Activated T-helper 1 cell treated with anti-CD3 and anti-CD28 coated beads, Interleukin-12 subunit alpha, Interleukin-12 subunit beta, Interleukin-2, Interleukin-4 antibody, amounts not matched to agents 30 ng/mL and 10 ng/mL and 1 ng/mL, durations not matched to agents 14 hours and 24 hours and 36 hours (primary cell): ENCODE results near the gene N4BP3. TPM values are rescaled to one million over a fixed set of nuclear protein-coding genes. Genes with fewer than 3 reads are reported as not detected.
"Not testable (repeated sequence)": the region's sequence is repeated elsewhere in the genome, so short reads cannot be mapped to it uniquely, and the experiment has no call there.

Experiments used
- DNase-seq: peaks from one replicate; pipeline ENCODE4 v3.0.0; 2021; ENCODE audit warnings: low spot score
- H3K27ac Mint-ChIP-seq: one replicate; pipeline ENCODE4 v1.8.0; 2021; ENCODE audit warnings: mild to moderate bottlenecking, mixed read lengths
- H3K27me3 Mint-ChIP-seq: one replicate; pipeline ENCODE4 v1.8.0; 2022; ENCODE audit warnings: mild to moderate bottlenecking, moderate library complexity, mixed read lengths; ENCODE audit not compliant: insufficient read depth
- H3K36me3 Mint-ChIP-seq: one replicate; pipeline ENCODE4 v1.8.0; 2021; ENCODE audit warnings: low read depth, mixed read lengths
- H3K4me1 Mint-ChIP-seq: one replicate; pipeline ENCODE4 v1.8.0; 2021; ENCODE audit warnings: low read depth, mixed read lengths
- H3K4me3 Mint-ChIP-seq: one replicate; pipeline ENCODE4 v1.8.0; 2021; ENCODE audit warnings: mild to moderate bottlenecking, moderate library complexity, mixed read lengths
- H3K9me3 Mint-ChIP-seq: one replicate; pipeline ENCODE4 v1.8.0; 2021; ENCODE audit warnings: mixed read lengths
- intact Hi-C: fragments of 100-400 bp; cut with micrococcal nuclease; formaldehyde crosslinking; loops from one replicate; pipeline ENCODE4 v1.15.1; 2024
- total RNA-seq: library from RNA; stranded (reverse); gene quantifications from 2 replicates; pipeline ENCODE4 v1.2.3, GENCODE V29; 2022

N4BP3 gene
- total RNA-seq, 1 donor from 2014 or later = 1.8 TPM

- H3K27ac Mint-ChIP-seq = no peak overlapping the region
- no peaks in the 10 kb centered on the region for H3K9me3 Mint-ChIP-seq
- H3K27me3 Mint-ChIP-seq = peaks cover 15% of the 10 kb centered on the region
- DNase-seq = no peak
- no peak overlapping the region for H3K4me3 Mint-ChIP-seq
- intact Hi-C loops = no loop called here
- H3K36me3 Mint-ChIP-seq = no peaks in the 10 kb centered on the region
- peaks cover 5% of the 10 kb centered on the region for H3K4me1 Mint-ChIP-seq
These were observed 32.5 kb upstream of the N4BP3 start for GRCh38 chr5:178080618-178081410.

GRCh38 chr5:178081571-178082243 is 31.6 kb upstream of the N4BP3 start:
- no peaks in the 10 kb centered on the region for H3K4me1 Mint-ChIP-seq
- no peak overlapping the region for H3K4me3 Mint-ChIP-seq
- no peak for DNase-seq
- H3K36me3 Mint-ChIP-seq = no peaks in the 10 kb centered on the region
- no peaks in the 10 kb centered on the region for H3K9me3 Mint-ChIP-seq
- no peak overlapping the region for H3K27ac Mint-ChIP-seq
- intact Hi-C loops = no loop called here
- peaks cover 17% of the 10 kb centered on the region for H3K27me3 Mint-ChIP-seq

- intact Hi-C loops = no loop called here
- Mint-ChIP-seq H3K4me1 (no peaks in the 10 kb centered on the region), H3K27me3 (peaks cover 13% of the 10 kb centered on the region), H3K4me3 (no peak overlapping the region), H3K9me3 (no peaks in the 10 kb centered on the region), H3K36me3 (no peaks in the 10 kb centered on the region), H3K27ac (no peak overlapping the region)
- no peak for DNase-seq
These were observed 29.4 kb upstream of the N4BP3 start for GRCh38 chr5:178083922-178084321.

GRCh38 chr5:178085316-178085715 is 28.0 kb upstream of the N4BP3 start:
- peaks cover 10% of the 10 kb centered on the region for H3K27me3 Mint-ChIP-seq
- H3K4me3 Mint-ChIP-seq = no peak overlapping the region
- DNase-seq = no peak
- no peaks in the 10 kb centered on the region for H3K36me3 Mint-ChIP-seq
- intact Hi-C loops = no loop called here
- H3K9me3 Mint-ChIP-seq = no peaks in the 10 kb centered on the region
- H3K4me1 Mint-ChIP-seq = no peaks in the 10 kb centered on the region
- no peak overlapping the region for H3K27ac Mint-ChIP-seq

- peaks cover 3% of the 10 kb centered on the region for H3K9me3 Mint-ChIP-seq
- H3K4me1 Mint-ChIP-seq = no peaks in the 10 kb centered on the region
- intact Hi-C loops = no loop called here
- H3K4me3 Mint-ChIP-seq = no peak overlapping the region
- no peak for DNase-seq
- no peak overlapping the region for H3K27ac Mint-ChIP-seq
- no peaks in the 10 kb centered on the region for H3K36me3 Mint-ChIP-seq
- H3K27me3 Mint-ChIP-seq = peaks cover 7% of the 10 kb centered on the region
These were observed 27.1 kb upstream of the N4BP3 start for GRCh38 chr5:178086266-178086665.

DNA sequence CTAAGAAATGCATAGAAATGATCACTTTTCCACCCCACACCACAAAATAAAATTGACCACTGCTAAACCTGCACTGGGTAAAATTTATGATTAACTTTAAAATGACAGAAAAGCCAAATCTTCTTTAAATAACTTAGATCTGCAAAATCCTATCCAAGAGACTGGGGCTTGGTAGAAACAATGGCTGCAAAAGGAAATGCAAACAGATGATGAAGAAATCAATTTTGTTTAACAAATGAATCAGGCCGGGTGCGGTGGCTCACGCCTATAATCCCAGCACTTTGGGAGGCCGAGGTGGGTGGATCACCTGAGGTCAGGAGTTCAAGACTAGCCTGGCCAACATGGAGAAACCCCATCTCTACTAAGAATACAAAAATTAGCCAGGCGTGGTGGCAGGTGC is 26.1 kb upstream of the N4BP3 start:
- H3K27ac Mint-ChIP-seq, DNase-seq, H3K36me3 Mint-ChIP-seq, intact Hi-C loops, H3K4me1 Mint-ChIP-seq, H3K27me3 Mint-ChIP-seq, H3K9me3 Mint-ChIP-seq, H3K4me3 Mint-ChIP-seq: not testable (repeated sequence)

GRCh38 chr5:178090856-178091255 is 22.5 kb upstream of the N4BP3 start:
- intact Hi-C loops = no loop called here
- H3K27ac Mint-ChIP-seq = no peak overlapping the region
- H3K9me3 Mint-ChIP-seq = peaks cover 14% of the 10 kb centered on the region
- H3K27me3 Mint-ChIP-seq = peaks cover 6% of the 10 kb centered on the region
- peaks cover 9% of the 10 kb centered on the region for H3K4me1 Mint-ChIP-seq
- H3K4me3 Mint-ChIP-seq = no peak overlapping the region
- no peaks in the 10 kb centered on the region for H3K36me3 Mint-ChIP-seq
- no peak for DNase-seq

- Mint-ChIP-seq H3K4me1 (peaks cover 9% of the 10 kb centered on the region), H3K27me3 (peaks cover 5% of the 10 kb centered on the region), H3K27ac (no peak overlapping the region), H3K36me3 (no peaks in the 10 kb centered on the region), H3K9me3 (peaks cover 14% of the 10 kb centered on the region), H3K4me3 (no peak overlapping the region)
- no peak for DNase-seq
- intact Hi-C loops = no loop called here
These were observed 20.2 kb upstream of the N4BP3 start for GRCh38 chr5:178093134-178093533.

GRCh38 chr5:178094345-178094744 is 19.0 kb upstream of the N4BP3 start:
- Mint-ChIP-seq H3K27me3 (peaks cover 6% of the 10 kb centered on the region), H3K9me3 (peaks cover 14% of the 10 kb centered on the region), H3K36me3 (no peaks in the 10 kb centered on the region), H3K4me1 (peaks cover 9% of the 10 kb centered on the region), H3K4me3 (peak overlapping the region; percentile 31), H3K27ac (peak overlapping the region; percentile 40)
- DNase-seq = no peak
- intact Hi-C loops = no loop called here

GRCh38 chr5:178098685-178099084 is 14.6 kb upstream of the N4BP3 start:
- H3K27me3 Mint-ChIP-seq = peaks cover 9% of the 10 kb centered on the region
- H3K9me3 Mint-ChIP-seq = peaks cover 7% of the 10 kb centered on the region
- intact Hi-C loops = no loop called here
- DNase-seq = no peak
- no peak overlapping the region for H3K4me3 Mint-ChIP-seq
- H3K27ac Mint-ChIP-seq = no peak overlapping the region
- H3K36me3 Mint-ChIP-seq = no peaks in the 10 kb centered on the region
- H3K4me1 Mint-ChIP-seq = peaks cover 9% of the 10 kb centered on the region

DNA sequence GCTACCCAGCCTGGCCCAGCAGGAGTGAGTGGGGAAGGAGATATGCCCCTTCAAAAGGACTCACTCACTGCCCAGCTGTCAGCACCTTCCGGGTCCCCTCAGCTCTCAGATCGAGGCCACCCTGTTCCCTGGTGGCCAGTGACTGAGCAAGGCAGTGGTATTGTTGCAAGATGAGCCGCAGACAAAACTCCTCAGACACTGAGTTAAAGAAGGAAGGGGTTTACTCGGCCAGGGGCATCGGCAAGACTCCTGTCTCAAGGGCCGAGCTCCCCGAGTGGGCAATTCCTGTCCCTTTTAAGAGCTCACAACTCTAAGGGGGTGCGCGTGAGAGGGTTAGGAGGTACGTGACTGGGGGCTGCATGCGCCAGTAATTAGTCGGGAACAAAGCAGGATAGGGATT is 9.7 kb upstream of the N4BP3 start:
- Mint-ChIP-seq H3K27ac (no peak overlapping the region), H3K4me3 (no peak overlapping the region), H3K9me3 (no peaks in the 10 kb centered on the region), H3K4me1 (no peaks in the 10 kb centered on the region), H3K36me3 (no peaks in the 10 kb centered on the region), H3K27me3 (peaks cover 7% of the 10 kb centered on the region)
- intact Hi-C loops = no loop called here
- DNase-seq = no peak

DNA sequence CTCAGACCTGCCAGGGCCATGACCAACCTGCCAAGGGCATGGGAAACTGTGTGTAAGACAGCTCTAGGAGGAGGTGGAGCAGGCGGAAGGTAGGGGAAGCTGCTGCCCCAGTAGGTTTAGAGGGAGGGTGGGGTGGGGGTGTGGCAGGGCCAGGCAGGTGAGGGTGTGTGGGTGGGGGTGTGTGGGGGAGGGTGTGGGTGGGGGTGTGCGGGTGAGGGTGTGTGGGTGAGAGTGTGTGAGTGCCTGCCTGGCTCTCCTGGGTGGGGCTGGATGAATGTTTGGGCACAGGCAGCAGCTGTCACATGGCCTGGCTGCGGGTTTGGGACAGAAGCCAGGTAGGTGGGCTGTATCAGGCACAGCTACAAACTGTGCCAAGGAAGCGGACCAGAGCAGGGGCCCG is 8.8 kb upstream of the N4BP3 start:
- peaks cover 7% of the 10 kb centered on the region for H3K27me3 Mint-ChIP-seq
- intact Hi-C loops = no loop called here
- no peak for DNase-seq
- H3K4me1 Mint-ChIP-seq = no peaks in the 10 kb centered on the region
- no peaks in the 10 kb centered on the region for H3K9me3 Mint-ChIP-seq
- H3K36me3 Mint-ChIP-seq = no peaks in the 10 kb centered on the region
- no peak overlapping the region for H3K27ac Mint-ChIP-seq
- no peak overlapping the region for H3K4me3 Mint-ChIP-seq

DNA sequence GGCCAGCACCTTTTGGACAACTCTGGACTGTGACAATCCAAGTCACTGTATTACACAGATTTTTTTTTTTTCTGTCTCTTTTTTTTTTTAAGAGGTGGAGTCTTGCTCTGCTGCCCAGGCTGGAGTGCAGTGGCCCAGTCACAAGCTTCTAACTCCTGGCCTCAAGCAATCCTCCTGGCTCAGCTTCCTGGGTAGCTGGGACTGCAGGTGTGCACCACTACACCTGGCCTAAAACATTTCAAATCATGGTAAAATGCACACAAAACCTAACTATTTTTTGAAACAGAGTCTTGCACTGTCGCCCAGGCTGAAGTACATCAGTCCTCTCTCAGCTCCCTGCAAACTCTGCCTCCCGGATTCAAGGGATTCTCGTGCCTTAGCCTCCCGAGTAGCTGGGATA is 7.2 kb upstream of the N4BP3 start:
- Mint-ChIP-seq H3K9me3 (no peaks in the 10 kb centered on the region), H3K27me3 (peaks cover 16% of the 10 kb centered on the region), H3K4me1 (no peaks in the 10 kb centered on the region), H3K36me3 (no peaks in the 10 kb centered on the region), H3K27ac (no peak overlapping the region), H3K4me3 (no peak overlapping the region)
- no peak for DNase-seq
- intact Hi-C loops = no loop called here
